Esophagus muscularis mucosa (tissue), 4 donors: ENCODE results near the gene UHRF1. TPM values are rescaled to one million over a fixed set of nuclear protein-coding genes. Genes with fewer than 3 reads are reported as not detected.

Experiments used
- DNase-seq: peaks from one replicate; pipeline ENCODE4 v3.0.0-alpha.2; 2017; ENCODE audit errors: extremely low spot score
- H3K27ac ChIP-seq, 4 donors: fragments of 200-600 bp; sonication (generic); replicated peaks in 1 of 4; 1 replicate in 3 of 4; 2 replicates in 1 of 4; pipeline ENCODE4 v1.5.1; 2016 to 2019; ENCODE audit warnings: mild to moderate bottlenecking in 1 of 4
- H3K27me3 ChIP-seq, 4 donors: fragments of 200-600 bp; sonication (generic); one replicate each; pipeline versions ENCODE4 v1.5.1 to v1.6.0; 2016 to 2019
- H3K36me3 ChIP-seq, 4 donors: fragments of 200-600 bp; sonication (generic); one replicate each; pipeline ENCODE4 v1.5.1; 2016 to 2019
- H3K4me1 ChIP-seq, 4 donors: fragments of 200-600 bp; sonication (generic); one replicate each; pipeline ENCODE4 v1.5.1; 2016 to 2019
- H3K4me3 ChIP-seq, 4 donors: fragments of 200-600 bp; sonication (generic); 1 replicate in 2 of 4; 2 replicates in 2 of 4; pipeline ENCODE4 v1.5.1; 2016 to 2019; ENCODE audit warnings: mild to moderate bottlenecking in 4 of 4, moderate library complexity in 1 of 4
- H3K9me3 ChIP-seq, 4 donors: fragments of 200-600 bp; sonication (generic); 1 replicate in 3 of 4; 2 replicates in 1 of 4; pipeline ENCODE4 v1.5.1; 2016 to 2019
- EP300 ChIP-seq: sonication (generic); formaldehyde crosslinking; IDR thresholded peaks from one replicate; pipeline ENCODE4 v1.6.1; 2017; ENCODE audit warnings: antibody characterized with exemption
- POLR2A ChIP-seq: fragments of 450-650 bp; IDR thresholded peaks from one replicate; pipeline ENCODE4 v1.6.1; 2017; ENCODE audit warnings: antibody characterized with exemption, moderate library complexity, mild to moderate bottlenecking, low read depth
- POLR2AphosphoS5 ChIP-seq, 2 donors: sonication (generic); formaldehyde crosslinking; IDR thresholded peaks; one replicate each; pipeline ENCODE4 v1.6.1; 2017; ENCODE audit warnings: antibody characterized with exemption in 2 of 2
- WGBS: methylation state at CpG from one replicate; pipeline ENCODE4 v1.1.5; 2018; 5-methylcytosine and 5-hydroxymethylcytosine counted together
- intact Hi-C: fragments of 100-400 bp; cut with DNase I; formaldehyde crosslinking; loops from one replicate; pipeline ENCODE4 v1.15.1; 2023
- total RNA-seq, 4 donors: library from RNA; depleted of rRNA; stranded (reverse); fragments of >200 nt; gene quantifications; one replicate each; pipeline versions ENCODE4 v1.1.0 to v1.2.1, GENCODE V29; 2016
- TF ChIP-seq, protein P1 (sequence below), 3 experiments: fragments of 200-600 bp in 2 of 3; fragments of 450-650 bp in 1 of 3; sonication (generic) in 2 of 3; IDR thresholded peaks; one replicate each; pipeline ENCODE4 v1.5.1; 2017 to 2019; ENCODE audit warnings: antibody characterized with exemption in 3 of 3, mild to moderate bottlenecking in 2 of 3, moderate library complexity in 1 of 3

The UHRF1 gene
- total RNA-seq, 4 donors from 2014 or later: 0.33 to 1.2 (median 0.64) TPM

GRCh38 chr19:4977299-4978174 lies 68.2 kb downstream of the UHRF1 start:
- peak overlapping the region; percentile 34 to 46 (median 40) for H3K4me3 ChIP-seq
- DNase-seq: no peak
- H3K27me3 ChIP-seq: no peaks in the 10 kb centered on the region
- H3K27ac ChIP-seq: peak overlapping the region; percentile 87 to 91 (median 89)
- peaks cover 0 to 8% (median 0%) of the 10 kb centered on the region in 4 donors for H3K36me3 ChIP-seq
- peak; percentile 75 to 91 for TF ChIP-seq POLR2AphosphoS5 (IDR thresholded peaks at IDR 0.05)
- TF ChIP-seq EP300: no peak
- WGBS: 59% methylated on average over 19 of the region's 36 CpGs
- peaks cover 51 to 96% (median 92%) of the 10 kb centered on the region in 4 donors for H3K4me1 ChIP-seq
- no peaks in the 10 kb centered on the region for H3K9me3 ChIP-seq
- intact Hi-C loops: no loop called here

DNA sequence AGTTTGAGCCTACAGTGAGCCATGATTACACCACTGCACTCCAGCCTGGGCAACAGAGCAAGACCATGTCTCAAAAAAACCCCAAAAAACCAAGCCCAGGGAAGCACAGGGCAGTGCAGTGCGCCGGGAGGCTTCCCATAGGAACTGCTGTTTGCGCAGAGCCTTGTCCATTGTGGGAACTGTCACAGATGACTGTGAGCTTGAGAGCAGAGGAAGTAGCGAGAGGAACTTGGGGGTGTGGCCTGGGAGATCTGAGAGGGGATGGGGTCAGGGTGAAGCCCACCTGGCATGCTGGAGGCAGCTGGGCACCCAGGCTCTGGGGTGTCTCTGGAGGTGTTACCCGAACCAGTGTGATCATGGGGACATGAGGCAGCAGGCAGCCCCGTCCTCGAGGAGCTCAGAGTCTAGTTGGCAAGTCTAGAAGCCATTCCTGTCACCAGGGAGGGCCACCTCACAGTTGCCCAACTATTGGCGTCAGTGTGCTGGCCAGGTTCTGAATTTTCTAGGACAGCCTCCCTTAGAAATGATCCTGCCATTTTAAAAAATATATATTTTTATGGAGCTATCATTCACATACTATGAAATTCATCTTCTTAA lies 70.0 kb downstream of the UHRF1 start:
- Histone ChIP-seq H3K9me3 (no peaks in the 10 kb centered on the region), H3K27me3 (no peaks in the 10 kb centered on the region), H3K4me3 (no peak overlapping the region), H3K4me1 (peaks cover 57 to 96% (median 89%) of the 10 kb centered on the region in 4 donors), H3K27ac (peak overlapping the region; percentile 87 to 91 (median 89)), H3K36me3 (peaks cover 0 to 13% (median 2%) of the 10 kb centered on the region in 4 donors)
- TF ChIP-seq, protein P1, sequence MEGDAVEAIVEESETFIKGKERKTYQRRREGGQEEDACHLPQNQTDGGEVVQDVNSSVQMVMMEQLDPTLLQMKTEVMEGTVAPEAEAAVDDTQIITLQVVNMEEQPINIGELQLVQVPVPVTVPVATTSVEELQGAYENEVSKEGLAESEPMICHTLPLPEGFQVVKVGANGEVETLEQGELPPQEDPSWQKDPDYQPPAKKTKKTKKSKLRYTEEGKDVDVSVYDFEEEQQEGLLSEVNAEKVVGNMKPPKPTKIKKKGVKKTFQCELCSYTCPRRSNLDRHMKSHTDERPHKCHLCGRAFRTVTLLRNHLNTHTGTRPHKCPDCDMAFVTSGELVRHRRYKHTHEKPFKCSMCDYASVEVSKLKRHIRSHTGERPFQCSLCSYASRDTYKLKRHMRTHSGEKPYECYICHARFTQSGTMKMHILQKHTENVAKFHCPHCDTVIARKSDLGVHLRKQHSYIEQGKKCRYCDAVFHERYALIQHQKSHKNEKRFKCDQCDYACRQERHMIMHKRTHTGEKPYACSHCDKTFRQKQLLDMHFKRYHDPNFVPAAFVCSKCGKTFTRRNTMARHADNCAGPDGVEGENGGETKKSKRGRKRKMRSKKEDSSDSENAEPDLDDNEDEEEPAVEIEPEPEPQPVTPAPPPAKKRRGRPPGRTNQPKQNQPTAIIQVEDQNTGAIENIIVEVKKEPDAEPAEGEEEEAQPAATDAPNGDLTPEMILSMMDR (IDR thresholded peaks at IDR 0.05): no peak
- TF ChIP-seq POLR2A (no peak), EP300 (no peak), POLR2AphosphoS5 (IDR thresholded peaks at IDR 0.05) (no peak)
- intact Hi-C loops: no loop called here
- WGBS: 68% methylated on average over 8 of the region's 8 CpGs
- DNase-seq: no peak

GRCh38 chr19:4980067-4980466 lies 70.8 kb downstream of the UHRF1 start:
- Histone ChIP-seq H3K36me3 (peaks cover 0 to 13% (median 2%) of the 10 kb centered on the region in 4 donors), H3K4me1 (peaks cover 57 to 96% (median 89%) of the 10 kb centered on the region in 4 donors), H3K4me3 (no peak overlapping the region), H3K27me3 (no peaks in the 10 kb centered on the region), H3K27ac (no peak overlapping the region), H3K9me3 (no peaks in the 10 kb centered on the region)
- intact Hi-C loops: loop anchor here (5.0 kb wide), 1 partner anchor 42 kb away; no protein-coding TSS in a partner anchor
- WGBS: 79% methylated on average over 3 of the region's 3 CpGs
- TF ChIP-seq POLR2AphosphoS5 (IDR thresholded peaks at IDR 0.05) (no peak), EP300 (no peak), POLR2A (no peak)
- TF ChIP-seq, protein P1 (IDR thresholded peaks at IDR 0.05): no peak
- no peak for DNase-seq

GRCh38 chr19:4980838-4981680 lies 71.8 kb downstream of the UHRF1 start:
- WGBS: 87% methylated on average over 12 of the region's 27 CpGs
- H3K27ac ChIP-seq: peak overlapping the region in 2 of 4 donors; percentile 2 to 28
- no peaks in the 10 kb centered on the region for H3K27me3 ChIP-seq
- no peak for DNase-seq
- peaks cover 55 to 96% (median 89%) of the 10 kb centered on the region in 4 donors for H3K4me1 ChIP-seq
- TF ChIP-seq POLR2AphosphoS5 (IDR thresholded peaks at IDR 0.05): no peak
- TF ChIP-seq EP300: no peak
- TF ChIP-seq, protein P1 (IDR thresholded peaks at IDR 0.05): no peak
- TF ChIP-seq POLR2A: no peak
- peaks cover 0 to 13% (median 2%) of the 10 kb centered on the region in 4 donors for H3K36me3 ChIP-seq
- intact Hi-C loops: loop anchor here (5.0 kb wide), 1 partner anchor 41 kb away; no protein-coding TSS in a partner anchor
- no peak overlapping the region for H3K4me3 ChIP-seq
- no peaks in the 10 kb centered on the region for H3K9me3 ChIP-seq
